Right lobe of liver (tissue), 6 donors: ENCODE measurements around the gene RDH13. TPM values are rescaled to one million over a fixed set of nuclear protein-coding genes. Genes with fewer than 3 reads are reported as not detected.
"Not testable (repeated sequence)": the region's sequence is repeated elsewhere in the genome, so short reads cannot be mapped to it uniquely, and the experiment has no call there.

ENCODE experiments used
- ATAC-seq, 4 donors: fragments of 200-7000 bp; cut with Tn5 transposase; one replicate each; pipeline ENCODE4 v1.9.1; 2020; ENCODE audit warnings: mild to moderate bottlenecking in 4 of 4, moderate library complexity in 4 of 4
- DNase-seq, 3 donors: peaks; one replicate each; pipeline ENCODE4 v3.0.0-alpha.2; 2020
- H3K27ac ChIP-seq, 3 donors: fragments of 200-600 bp; one replicate each; pipeline ENCODE4 v1.8.0; 2022
- H3K27me3 ChIP-seq, 2 donors: fragments of 200-600 bp; one replicate each; pipeline ENCODE4 v1.8.0; 2022
- H3K36me3 ChIP-seq, 4 donors: fragments of 200-600 bp; sonication (generic) in 1 of 4; one replicate each; pipeline versions ENCODE4 v1.5.1 to v1.8.0; 2017 to 2022; ENCODE audit warnings: control low read depth in 1 of 4
- H3K4me1 ChIP-seq, 4 donors: fragments of 200-600 bp; sonication (generic) in 1 of 4; one replicate each; pipeline versions ENCODE4 v1.5.1 to v1.8.0; 2017 to 2022; ENCODE audit warnings: control low read depth in 1 of 4
- H3K4me3 ChIP-seq, 3 donors: fragments of 200-600 bp; one replicate each; pipeline ENCODE4 v1.8.0; 2022
- H3K9me3 ChIP-seq, 4 donors: fragments of 200-600 bp; sonication (generic) in 1 of 4; one replicate each; pipeline versions ENCODE4 v1.5.1 to v1.8.0; 2017 to 2022; ENCODE audit warnings: control low read depth in 1 of 4
- POLR2A ChIP-seq: fragments of 450-650 bp; IDR thresholded peaks from one replicate; pipeline ENCODE4 v1.6.1; 2017; ENCODE audit warnings: antibody characterized with exemption, mild to moderate bottlenecking
- WGBS: methylation state at CpG from one replicate; pipeline ENCODE4 v1.1.6; 2018; ENCODE audit warnings: low coverage, low lambda C conversion rate; ENCODE audit not compliant: insufficient coverage; ENCODE audit errors: missing lambda C conversion rate; 5-methylcytosine and 5-hydroxymethylcytosine counted together
- intact Hi-C, 2 donors: fragments of 100-400 bp; cut with DNase I; formaldehyde crosslinking; loops; one replicate each; pipeline versions ENCODE4 v1.11.2 to v1.14.1; 2022
- total RNA-seq, 6 experiments: library from RNA; depleted of rRNA in 2 of 6; stranded (reverse); fragments of >200 nt in 2 of 6; fragmentation: NEBNext Ultra II Directional in 3 of 6; extraction: Animal tissue kit (Norgen Biotek cat#: 25700) in 3 of 6; gene quantifications; one replicate each; pipeline versions ENCODE4 v1.1.0 to v1.2.4, GENCODE V29; 2016 to 2023
- TF ChIP-seq, protein P1 (sequence below), 4 donors: fragments of 200-600 bp in 3 of 4; fragments of 450-650 bp in 1 of 4; IDR thresholded peaks; one replicate each; pipeline versions ENCODE4 v1.5.1 to v1.8.0; 2016 to 2022; ENCODE audit warnings: antibody characterized with exemption in 4 of 4, mild to moderate bottlenecking in 2 of 4
- donor health status: DM: no; HTN: yes; CAD: no.
- donor health status: DM: no; HTN: no; CAD: no.
- donor health status: DM: no; HTN: no; CAD: no.
- donor health status: DM: no; HTN: yes; CAD: no.
- donor health status: DM: no; HTN: yes; CAD: no.

Gene RDH13
- total RNA-seq, 6 experiments from 2014 or later, result 7.7 to 16.8 (median 12.1) TPM

DNA sequence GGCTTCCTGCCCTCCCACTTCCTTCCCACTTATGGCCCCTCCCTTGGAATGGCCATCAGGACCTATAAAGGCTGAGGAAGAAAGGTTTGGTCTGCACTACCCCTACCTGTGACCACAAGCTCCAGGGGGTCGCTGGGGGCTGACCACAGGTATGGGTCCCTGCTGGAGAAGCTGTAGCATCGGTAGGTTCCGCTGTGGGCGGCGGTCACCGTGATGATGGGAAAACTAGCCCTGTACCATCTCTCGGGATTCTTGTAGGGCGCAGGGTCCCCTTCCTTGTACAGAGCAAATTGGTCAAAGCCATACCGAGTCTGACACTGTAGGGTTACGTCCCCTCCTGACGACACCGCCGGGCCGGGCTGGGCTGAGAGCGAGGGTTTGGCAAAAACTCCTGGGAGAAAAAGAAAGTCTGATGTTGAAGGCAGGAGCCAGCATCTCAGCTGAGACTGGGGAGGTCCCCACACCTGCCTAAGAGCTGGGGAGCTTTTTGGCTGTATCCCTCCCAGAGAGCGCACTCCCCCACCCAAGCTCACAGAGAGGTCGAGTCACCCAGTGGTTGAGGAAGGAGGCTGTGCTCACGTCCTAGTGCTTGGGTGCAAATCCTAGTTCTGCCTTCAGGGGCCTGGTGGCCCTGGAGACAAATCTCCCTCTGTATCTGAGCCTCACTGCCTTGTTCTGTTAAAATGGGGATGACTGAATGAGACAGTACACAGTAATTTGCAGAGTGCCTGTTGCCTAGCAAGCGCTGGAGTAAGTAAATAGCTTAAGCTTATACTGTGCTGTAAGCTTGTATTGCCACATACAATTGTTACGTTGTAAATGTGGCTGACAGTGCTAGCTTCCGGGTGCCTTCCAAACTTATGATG lies 35.2 kb downstream of the RDH13 start:
- Histone ChIP-seq H3K36me3 (no peaks in the 10 kb centered on the region), H3K27me3 (no peaks in the 10 kb centered on the region), H3K4me1 (no peaks in the 10 kb centered on the region), H3K9me3 (no peaks in the 10 kb centered on the region), H3K27ac (no peak overlapping the region), H3K4me3 (no peak overlapping the region)
- TF ChIP-seq POLR2A, result no peak
- TF ChIP-seq, protein P1, sequence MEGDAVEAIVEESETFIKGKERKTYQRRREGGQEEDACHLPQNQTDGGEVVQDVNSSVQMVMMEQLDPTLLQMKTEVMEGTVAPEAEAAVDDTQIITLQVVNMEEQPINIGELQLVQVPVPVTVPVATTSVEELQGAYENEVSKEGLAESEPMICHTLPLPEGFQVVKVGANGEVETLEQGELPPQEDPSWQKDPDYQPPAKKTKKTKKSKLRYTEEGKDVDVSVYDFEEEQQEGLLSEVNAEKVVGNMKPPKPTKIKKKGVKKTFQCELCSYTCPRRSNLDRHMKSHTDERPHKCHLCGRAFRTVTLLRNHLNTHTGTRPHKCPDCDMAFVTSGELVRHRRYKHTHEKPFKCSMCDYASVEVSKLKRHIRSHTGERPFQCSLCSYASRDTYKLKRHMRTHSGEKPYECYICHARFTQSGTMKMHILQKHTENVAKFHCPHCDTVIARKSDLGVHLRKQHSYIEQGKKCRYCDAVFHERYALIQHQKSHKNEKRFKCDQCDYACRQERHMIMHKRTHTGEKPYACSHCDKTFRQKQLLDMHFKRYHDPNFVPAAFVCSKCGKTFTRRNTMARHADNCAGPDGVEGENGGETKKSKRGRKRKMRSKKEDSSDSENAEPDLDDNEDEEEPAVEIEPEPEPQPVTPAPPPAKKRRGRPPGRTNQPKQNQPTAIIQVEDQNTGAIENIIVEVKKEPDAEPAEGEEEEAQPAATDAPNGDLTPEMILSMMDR (IDR thresholded peaks at IDR 0.05), result no peak
- no peak for DNase-seq
- 77% methylated on average over 11 of the region's 21 CpGs for WGBS
- no peak for ATAC-seq
- intact Hi-C loops, result no loop called here

DNA sequence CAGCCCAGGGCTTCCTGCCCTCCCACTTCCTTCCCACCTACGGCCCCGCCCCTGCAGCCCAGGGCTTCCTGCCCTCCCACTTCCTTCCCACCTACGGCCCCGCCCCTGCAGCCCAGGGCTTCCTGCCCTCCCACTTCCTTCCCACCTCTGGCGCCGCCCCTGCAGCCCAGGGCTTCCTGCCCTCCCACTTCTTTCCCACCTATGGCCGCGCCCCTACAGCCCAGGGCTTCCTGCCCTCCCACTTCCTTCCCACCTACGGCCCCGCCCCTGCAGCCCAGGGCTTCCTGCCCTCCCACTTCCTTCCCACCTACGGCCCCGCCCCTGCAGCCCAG lies 35.8 kb downstream of the RDH13 start:
- H3K27ac ChIP-seq, intact Hi-C loops, DNase-seq, H3K36me3 ChIP-seq, H3K4me3 ChIP-seq, H3K9me3 ChIP-seq, ATAC-seq, H3K4me1 ChIP-seq, H3K27me3 ChIP-seq: not testable (repeated sequence)
- 54% methylated on average over 6 of the region's 12 CpGs for WGBS

DNA sequence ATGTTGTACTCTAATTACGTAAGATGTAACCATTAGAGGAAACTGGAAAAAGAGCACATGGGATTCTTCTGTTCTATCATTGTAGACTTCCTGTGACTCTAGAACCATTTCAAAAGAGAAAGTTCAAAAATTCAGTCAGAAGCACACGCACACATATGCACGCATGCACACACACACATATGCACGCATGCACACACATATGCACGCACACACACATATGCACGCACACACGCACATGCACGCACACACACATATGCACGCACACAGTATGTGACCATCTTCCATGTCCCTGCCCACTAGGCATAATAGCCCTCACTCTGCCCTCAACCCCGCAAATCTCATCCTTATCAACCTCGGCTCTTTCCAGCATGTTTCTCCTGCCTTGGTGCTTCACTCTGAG lies 38.8 kb downstream of the RDH13 start:
- no peak for TF ChIP-seq POLR2A
- TF ChIP-seq, protein P1 (IDR thresholded peaks at IDR 0.05), result no peak

DNA sequence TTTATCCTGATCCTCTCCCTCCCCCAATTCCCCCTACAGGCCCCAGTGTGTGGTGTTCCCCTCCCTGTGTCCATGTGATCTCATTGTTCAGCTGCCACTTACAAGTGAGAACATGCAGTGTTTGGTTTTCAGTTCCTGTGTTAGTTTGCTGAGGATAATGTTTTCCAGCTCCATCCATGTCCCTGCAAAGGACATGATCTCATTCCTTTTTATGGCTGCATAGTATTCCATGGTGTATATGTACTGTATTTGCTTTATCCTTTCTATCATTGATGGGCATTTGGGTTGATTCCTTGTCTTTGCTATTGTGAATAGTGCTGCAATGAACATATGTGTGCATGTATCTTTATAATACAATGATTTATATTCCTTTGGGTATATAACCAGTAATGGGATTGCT lies 42.6 kb downstream of the RDH13 start:
- intact Hi-C loops, H3K27me3 ChIP-seq, H3K36me3 ChIP-seq, DNase-seq, H3K4me3 ChIP-seq, H3K27ac ChIP-seq, ATAC-seq, H3K9me3 ChIP-seq, H3K4me1 ChIP-seq: not testable (repeated sequence)

More for the DNA sequence above, 38.8 kb downstream of the RDH13 start:
- no peaks in the 10 kb centered on the region for H3K27me3 ChIP-seq
- H3K36me3 ChIP-seq, result no peaks in the 10 kb centered on the region
- intact Hi-C loops, result no loop called here
- WGBS, result 87% methylated on average over 11 of the region's 11 CpGs
- ATAC-seq (no peak), DNase-seq (no peak)
- H3K4me1 ChIP-seq, result no peaks in the 10 kb centered on the region
- H3K27ac ChIP-seq, result no peak overlapping the region
- no peak overlapping the region for H3K4me3 ChIP-seq
- H3K9me3 ChIP-seq, result no peaks in the 10 kb centered on the region

GRCh38 chr19:55018633-55019032 lies 44.3 kb downstream of the RDH13 start:
- H3K36me3 ChIP-seq, result no peaks in the 10 kb centered on the region
- intact Hi-C loops, result no loop called here
- 65% methylated on average over 9 of the region's 9 CpGs for WGBS
- H3K4me3 ChIP-seq, result no peak overlapping the region
- no peaks in the 10 kb centered on the region for H3K9me3 ChIP-seq
- TF ChIP-seq POLR2A, result no peak
- TF ChIP-seq, protein P1 (IDR thresholded peaks at IDR 0.05), result no peak
- H3K27me3 ChIP-seq, result no peaks in the 10 kb centered on the region
- no peak for DNase-seq
- ATAC-seq, result no peak
- no peaks in the 10 kb centered on the region for H3K4me1 ChIP-seq
- no peak overlapping the region for H3K27ac ChIP-seq
